Adrenal gland (tissue), 12 donors: Measurements from ENCODE around the gene P3H2. TPM values are rescaled to one million over a fixed set of nuclear protein-coding genes. Genes with fewer than 3 reads are reported as not detected.

ENCODE experiments used
- DNase-seq, 7 donors: peaks; one replicate each; pipeline ENCODE4 v3.0.0-alpha.2; 2019 to 2020
- H3K27ac ChIP-seq, 5 donors: fragments of 200-600 bp; sonication (generic) in 4 of 5; 1 replicate in 3 of 5; 2 replicates in 2 of 5; pipeline versions ENCODE4 v1.5.1 to v1.8.0; 2016 to 2020; ENCODE audit warnings: mild to moderate bottlenecking in 1 of 5
- H3K27me3 ChIP-seq: fragments of 200-600 bp; 2 replicates; pipeline ENCODE4 v1.8.0; 2021
- H3K36me3 ChIP-seq, 2 donors: fragments of 200-600 bp; replicated peaks in 1 of 2; 1 replicate in 1 of 2; 2 replicates in 1 of 2; pipeline versions ENCODE4 v1.5.1 to v1.8.0; 2018 to 2022
- H3K4me1 ChIP-seq, 2 donors: fragments of 200-600 bp; replicated peaks in 1 of 2; 1 replicate in 1 of 2; 2 replicates in 1 of 2; pipeline versions ENCODE4 v1.5.1 to v1.8.0; 2018 to 2021
- H3K4me3 ChIP-seq, 4 donors: fragments of 200-600 bp; sonication (generic) in 3 of 4; one replicate each; pipeline ENCODE4 v1.5.1; 2016 to 2018
- H3K9me3 ChIP-seq, 3 donors: fragments of 200-600 bp; sonication (generic) in 1 of 3; replicated peaks in 1 of 3; 1 replicate in 2 of 3; 2 replicates in 1 of 3; pipeline versions ENCODE4 v1.5.1 to v1.8.0; 2016 to 2021
- POLR2A ChIP-seq, 2 donors: fragments of 450-650 bp; IDR thresholded peaks; one replicate each; pipeline ENCODE4 v1.6.1; 2017; ENCODE audit warnings: antibody characterized with exemption in 2 of 2, mild to moderate bottlenecking in 2 of 2, moderate library complexity in 1 of 2
- WGBS, 4 donors: extraction: QIAGEN DNeasy Blood & Tissue Kit in 2 of 4; methylation state at CpG; one replicate each; pipeline versions ENCODE4 v1.1.5 to v1.1.7; 2013 to 2017; 5-methylcytosine and 5-hydroxymethylcytosine counted together
- intact Hi-C, 2 donors: fragments of 100-400 bp; cut with DNase I; formaldehyde crosslinking; loops; one replicate each; pipeline versions ENCODE4 v1.14.1 to v1.15.0; 2022 to 2023
- polyA plus RNA-seq, 3 donors: library from polyadenylated mRNA; stranded (reverse); fragments of 200-250 nt in 2 of 3; fragments of 350-450 nt in 1 of 3; fragmentation: Illumina TruSeq in 1 of 3; extraction: RNeasy Lipid Tissue Mini Kit (QIAGEN cat#74804) in 1 of 3; gene quantifications; one replicate each; pipeline ENCODE4 v1.2.3, GENCODE V29; 2013 to 2014
- total RNA-seq, 9 donors: library from RNA; depleted of rRNA in 4 of 9; stranded (reverse); fragments of >200 nt in 4 of 9; fragments of 120-200 nt in 1 of 9; fragmentation: NEBNext Ultra II Directional in 1 of 9; extraction: Animal tissue kit (Norgen Biotek cat#: 25700) in 1 of 9; gene quantifications; one replicate each; pipeline versions ENCODE4 v1.1.0 to v1.2.4, GENCODE V29; 2013 to 2023
- TF ChIP-seq, protein P1 (sequence below), 6 experiments: fragments of 450-650 bp in 4 of 6; fragments of 200-600 bp in 2 of 6; sonication (generic) in 1 of 6; IDR thresholded peaks; 1 replicate in 5 of 6; 2 replicates in 1 of 6; pipeline versions ENCODE4 v1.5.1 to v1.8.0; 2016 to 2021; ENCODE audit warnings: antibody characterized with exemption in 6 of 6, mild to moderate bottlenecking in 2 of 6, moderate library complexity in 1 of 6
- donor health status: healthy with polysubstance abuse.
- donor health status: Bipolar disorder and iron deficiency.
- donor health status: DM: yes; HTN: yes; CAD: no.
- donor health status: DM: no; HTN: no; CAD: no.
- donor health status: DM: no; HTN: no; CAD: no.
- donor health status: DM: yes; HTN: yes; CAD: no.

Gene P3H2
- total and polyA plus RNA-seq, 12 donors, result 22.8 to 175 (median 88.1) TPM

- Histone ChIP-seq H3K27me3 (no peaks in the 10 kb centered on the region), H3K27ac (no peak overlapping the region), H3K36me3 (no peaks in the 10 kb centered on the region), H3K4me3 (no peak overlapping the region), H3K9me3 (no peaks in the 10 kb centered on the region), H3K4me1 (peaks cover 0 to 11% of the 10 kb centered on the region in 2 donors)
- no peak for DNase-seq
- WGBS, 4 donors, result 77 to 88% (median 84%) methylated on average over 2 of the region's 2 CpGs
- no peak for TF ChIP-seq POLR2A (IDR thresholded peaks at IDR 0.05)
- TF ChIP-seq, protein P1, sequence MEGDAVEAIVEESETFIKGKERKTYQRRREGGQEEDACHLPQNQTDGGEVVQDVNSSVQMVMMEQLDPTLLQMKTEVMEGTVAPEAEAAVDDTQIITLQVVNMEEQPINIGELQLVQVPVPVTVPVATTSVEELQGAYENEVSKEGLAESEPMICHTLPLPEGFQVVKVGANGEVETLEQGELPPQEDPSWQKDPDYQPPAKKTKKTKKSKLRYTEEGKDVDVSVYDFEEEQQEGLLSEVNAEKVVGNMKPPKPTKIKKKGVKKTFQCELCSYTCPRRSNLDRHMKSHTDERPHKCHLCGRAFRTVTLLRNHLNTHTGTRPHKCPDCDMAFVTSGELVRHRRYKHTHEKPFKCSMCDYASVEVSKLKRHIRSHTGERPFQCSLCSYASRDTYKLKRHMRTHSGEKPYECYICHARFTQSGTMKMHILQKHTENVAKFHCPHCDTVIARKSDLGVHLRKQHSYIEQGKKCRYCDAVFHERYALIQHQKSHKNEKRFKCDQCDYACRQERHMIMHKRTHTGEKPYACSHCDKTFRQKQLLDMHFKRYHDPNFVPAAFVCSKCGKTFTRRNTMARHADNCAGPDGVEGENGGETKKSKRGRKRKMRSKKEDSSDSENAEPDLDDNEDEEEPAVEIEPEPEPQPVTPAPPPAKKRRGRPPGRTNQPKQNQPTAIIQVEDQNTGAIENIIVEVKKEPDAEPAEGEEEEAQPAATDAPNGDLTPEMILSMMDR (IDR thresholded peaks at IDR 0.05), result no peak
- intact Hi-C loops, result loop anchor here in 1 of 2 donors (10.0 kb wide), 1 partner anchor 186 kb away; no protein-coding TSS in a partner anchor
Measured at GRCh38 chr3:190019006-190019405, 101.7 kb downstream of the P3H2 start.

DNA sequence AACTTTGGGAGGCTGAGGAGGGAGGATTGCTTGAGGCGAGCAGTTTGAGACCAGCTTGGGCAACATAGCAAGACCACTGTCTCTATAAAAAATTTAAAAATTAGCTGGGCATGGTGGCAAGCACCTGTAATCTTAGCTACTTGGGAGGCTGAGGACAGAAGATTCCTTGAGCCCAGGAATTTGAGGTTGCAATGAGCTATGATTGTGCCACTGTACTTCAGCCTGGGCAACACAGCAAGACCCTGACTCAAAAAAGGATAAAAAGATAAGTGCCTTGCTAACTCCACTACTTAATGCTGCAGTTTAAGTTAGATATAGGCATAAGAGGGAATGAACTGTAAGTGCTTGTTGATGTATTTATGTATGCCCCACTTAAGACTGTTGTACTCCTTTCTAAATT lies 102.2 kb downstream of the P3H2 start:
- H3K27me3 ChIP-seq, result no peaks in the 10 kb centered on the region
- TF ChIP-seq, protein P1 (IDR thresholded peaks at IDR 0.05), result no peak
- TF ChIP-seq POLR2A (IDR thresholded peaks at IDR 0.05), result no peak
- WGBS, 4 donors, result 94 to 100% (median 99%) methylated on average over 1 of the region's 1 CpG
- no peaks in the 10 kb centered on the region for H3K36me3 ChIP-seq
- H3K4me1 ChIP-seq, result peaks cover 0 to 8% of the 10 kb centered on the region in 2 donors
- no peak overlapping the region for H3K27ac ChIP-seq
- intact Hi-C loops, result loop anchor here in 1 of 2 donors (10.0 kb wide), 1 partner anchor 186 kb away; no protein-coding TSS in a partner anchor
- no peak for DNase-seq
- H3K4me3 ChIP-seq, result no peak overlapping the region
- H3K9me3 ChIP-seq, result no peaks in the 10 kb centered on the region

GRCh38 chr3:190017521-190018288 lies 103.0 kb downstream of the P3H2 start:
- no peaks in the 10 kb centered on the region for H3K27me3 ChIP-seq
- peak; percentile 33 to 80 (median 62) for DNase-seq
- no peaks in the 10 kb centered on the region for H3K36me3 ChIP-seq
- H3K4me3 ChIP-seq, result no peak overlapping the region
- no peaks in the 10 kb centered on the region for H3K9me3 ChIP-seq
- peaks cover 0 to 12% of the 10 kb centered on the region in 2 donors for H3K4me1 ChIP-seq
- TF ChIP-seq, protein P1 (IDR thresholded peaks at IDR 0.05), result peak; percentile 20 to 57 (median 46)
- TF ChIP-seq POLR2A (IDR thresholded peaks at IDR 0.05), result no peak
- 48 to 64% (median 58%) methylated on average over 6 of the region's 6 CpGs for WGBS, 4 donors
- intact Hi-C loops, result loop anchor here in 1 of 2 donors (10.0 kb wide), 1 partner anchor 187 kb away; no protein-coding TSS in a partner anchor
- H3K27ac ChIP-seq, result no peak overlapping the region

DNA sequence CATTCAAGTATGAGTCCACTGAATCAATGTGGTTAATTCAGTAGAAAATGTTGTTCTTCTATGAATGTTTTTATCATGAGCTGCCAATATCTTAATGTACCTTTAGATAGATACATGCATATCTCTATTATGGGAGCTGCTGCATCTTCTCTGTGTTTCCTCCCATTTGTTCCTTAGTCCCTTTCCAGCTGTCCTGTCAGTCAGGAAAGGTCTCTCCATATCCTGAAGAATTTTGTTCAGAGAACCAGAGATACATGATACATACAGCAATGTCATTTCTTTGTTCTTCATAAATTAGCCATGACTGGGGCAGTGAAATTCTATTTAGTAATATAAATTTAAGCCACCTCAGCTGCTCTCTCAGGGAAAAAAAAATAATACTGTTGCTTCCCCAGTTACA lies 103.7 kb downstream of the P3H2 start:
- H3K4me1 ChIP-seq, result peaks cover 5 to 17% of the 10 kb centered on the region in 2 donors
- H3K4me3 ChIP-seq, result no peak overlapping the region
- DNase-seq, result no peak
- H3K27ac ChIP-seq, result no peak overlapping the region
- no peaks in the 10 kb centered on the region for H3K27me3 ChIP-seq
- TF ChIP-seq, protein P1 (IDR thresholded peaks at IDR 0.05), result no peak
- no peak for TF ChIP-seq POLR2A (IDR thresholded peaks at IDR 0.05)
- no peaks in the 10 kb centered on the region for H3K9me3 ChIP-seq
- intact Hi-C loops, result loop anchor here in 1 of 2 donors (10.0 kb wide), 1 partner anchor 188 kb away; no protein-coding TSS in a partner anchor
- no peaks in the 10 kb centered on the region for H3K36me3 ChIP-seq
